ENCODE measurements around the gene ABTB1. TPM values are rescaled to one million over a fixed set of nuclear protein-coding genes. Genes with fewer than 3 reads are reported as not detected.

The ABTB1 gene
- total RNA-seq, 1 donor from 2014 or later: 11.8 TPM

DNA sequence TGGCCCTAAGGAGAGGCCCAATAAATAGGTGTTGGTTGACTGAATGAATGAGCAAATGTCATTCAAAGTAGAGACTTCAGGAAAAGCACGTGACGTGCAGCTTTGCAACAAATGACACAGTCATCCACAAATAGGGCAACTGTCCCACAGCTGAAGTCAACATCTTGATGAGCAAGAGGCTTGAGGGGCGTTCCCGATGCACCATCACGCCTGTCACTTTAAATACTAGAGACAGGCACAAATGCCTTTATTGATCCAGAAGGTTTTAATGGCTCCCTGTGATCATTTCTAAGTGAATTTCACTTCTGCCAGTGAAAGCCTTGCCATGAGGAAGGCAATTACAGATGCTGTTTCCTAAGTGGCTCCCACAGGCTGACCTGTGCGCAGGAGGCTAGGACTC, 43.6 kb downstream of the ABTB1 start:
- no peaks in the 10 kb centered on the region for H3K27me3 ChIP-seq (ENCODE audit: insufficient read depth, low read length)
- H3K79me2 ChIP-seq (ENCODE audit: insufficient read depth, low read length): no peaks in the 10 kb centered on the region
- no peak for FAIRE-seq

DNA sequence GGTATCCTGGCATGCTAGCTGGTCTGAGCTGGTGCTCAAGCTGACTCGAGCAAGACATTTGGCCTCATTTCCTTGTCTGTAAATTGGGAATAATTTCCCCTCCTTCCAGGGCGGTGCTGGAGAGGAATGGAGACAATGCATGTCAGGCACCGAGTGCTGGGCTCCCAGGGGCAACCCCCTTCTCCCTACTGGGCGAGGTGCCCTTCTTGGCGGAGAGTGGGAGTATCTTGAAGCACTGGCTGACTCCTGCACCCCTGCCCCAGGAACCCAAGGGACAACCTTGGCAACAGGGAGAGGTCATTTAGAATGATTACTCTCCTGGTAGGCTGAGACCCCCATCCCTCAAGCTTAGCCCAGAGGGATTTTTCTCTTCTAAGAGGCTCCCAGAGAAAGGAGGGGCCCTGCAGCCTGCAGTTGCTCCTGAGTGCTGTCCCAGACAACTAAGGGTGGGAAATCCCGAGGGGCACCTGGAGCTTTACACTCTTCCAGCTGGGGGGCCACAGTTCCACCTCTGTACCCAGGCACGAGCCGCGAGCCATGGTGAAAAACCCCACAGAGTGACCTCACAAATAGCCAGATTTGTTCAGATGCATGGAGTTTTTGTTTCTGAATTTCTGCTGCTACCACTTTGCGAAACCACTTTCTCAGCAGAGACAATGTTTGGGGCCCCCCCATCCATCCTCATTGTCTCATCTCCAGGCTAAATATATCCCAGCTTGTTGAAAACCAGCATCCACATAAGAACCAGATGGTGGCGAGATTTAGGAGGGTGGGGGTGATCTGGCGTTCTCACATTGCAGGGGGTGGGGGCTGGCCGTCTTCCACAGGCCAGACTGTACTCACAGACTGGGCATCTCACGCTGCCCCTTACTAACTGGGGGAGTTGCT, 44.8 kb downstream of the ABTB1 start:
- Histone ChIP-seq H3K27me3 (ENCODE audit: insufficient read depth, low read length) (no peaks in the 10 kb centered on the region), H3K4me2 (ENCODE audit: low read length) (no peak overlapping the region), H4K20me1 (ENCODE audit: insufficient read depth, low read length) (no peaks in the 10 kb centered on the region), H3K79me2 (ENCODE audit: insufficient read depth, low read length) (no peaks in the 10 kb centered on the region), H2AFZ (ENCODE audit: low read depth, low read length) (no peak overlapping the region), H3K4me3 (ENCODE audit: insufficient read depth, low read depth, low read length) (no peak overlapping the region), H3K9me3 (ENCODE audit: insufficient read depth, low read depth, low read length) (no peaks in the 10 kb centered on the region), H3K4me1 (ENCODE audit: insufficient read depth, low read length) (peaks cover 3% of the 10 kb centered on the region), H3K27ac (ENCODE audit: low read depth, low read length) (no peak overlapping the region), H3K9ac (ENCODE audit: low read length) (no peak overlapping the region), H3K36me3 (ENCODE audit: insufficient read depth, low read length) (no peaks in the 10 kb centered on the region)
- no peak for TF ChIP-seq EZH2 (IDR thresholded peaks at IDR 0.05; ENCODE audit: insufficient read depth, low read length)
- TF ChIP-seq, protein P1, sequence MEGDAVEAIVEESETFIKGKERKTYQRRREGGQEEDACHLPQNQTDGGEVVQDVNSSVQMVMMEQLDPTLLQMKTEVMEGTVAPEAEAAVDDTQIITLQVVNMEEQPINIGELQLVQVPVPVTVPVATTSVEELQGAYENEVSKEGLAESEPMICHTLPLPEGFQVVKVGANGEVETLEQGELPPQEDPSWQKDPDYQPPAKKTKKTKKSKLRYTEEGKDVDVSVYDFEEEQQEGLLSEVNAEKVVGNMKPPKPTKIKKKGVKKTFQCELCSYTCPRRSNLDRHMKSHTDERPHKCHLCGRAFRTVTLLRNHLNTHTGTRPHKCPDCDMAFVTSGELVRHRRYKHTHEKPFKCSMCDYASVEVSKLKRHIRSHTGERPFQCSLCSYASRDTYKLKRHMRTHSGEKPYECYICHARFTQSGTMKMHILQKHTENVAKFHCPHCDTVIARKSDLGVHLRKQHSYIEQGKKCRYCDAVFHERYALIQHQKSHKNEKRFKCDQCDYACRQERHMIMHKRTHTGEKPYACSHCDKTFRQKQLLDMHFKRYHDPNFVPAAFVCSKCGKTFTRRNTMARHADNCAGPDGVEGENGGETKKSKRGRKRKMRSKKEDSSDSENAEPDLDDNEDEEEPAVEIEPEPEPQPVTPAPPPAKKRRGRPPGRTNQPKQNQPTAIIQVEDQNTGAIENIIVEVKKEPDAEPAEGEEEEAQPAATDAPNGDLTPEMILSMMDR (IDR thresholded peaks at IDR 0.05; ENCODE audit: insufficient read depth, low read depth, low read length): no peak
- H3K36me3 Mint-ChIP-seq (ENCODE audit: low read depth, unreplicated experiment): peaks cover 19% of the 10 kb centered on the region
- no peaks in the 10 kb centered on the region for H3K9me3 Mint-ChIP-seq (ENCODE audit: unreplicated experiment)
- DNase-seq (ENCODE audit: low read depth): no peak
- no peak for FAIRE-seq
- no peak overlapping the region for H3K4me3 Mint-ChIP-seq (ENCODE audit: unreplicated experiment)
- H3K27ac Mint-ChIP-seq (ENCODE audit: unreplicated experiment): no peak overlapping the region
- H3K27me3 Mint-ChIP-seq (ENCODE audit: low read depth, unreplicated experiment): peaks cover 4% of the 10 kb centered on the region
- peaks cover 1% of the 10 kb centered on the region for H3K4me1 Mint-ChIP-seq (ENCODE audit: low read depth, unreplicated experiment)

More for the DNA sequence above, 43.6 kb downstream of the ABTB1 start:
- Mint-ChIP-seq H3K4me1 (ENCODE audit: low read depth, unreplicated experiment) (no peaks in the 10 kb centered on the region), H3K27ac (ENCODE audit: unreplicated experiment) (no peak overlapping the region), H3K4me3 (ENCODE audit: unreplicated experiment) (no peak overlapping the region), H3K9me3 (ENCODE audit: unreplicated experiment) (no peaks in the 10 kb centered on the region), H3K27me3 (ENCODE audit: low read depth, unreplicated experiment) (peaks cover 5% of the 10 kb centered on the region), H3K36me3 (ENCODE audit: low read depth, unreplicated experiment) (peaks cover 20% of the 10 kb centered on the region)
- Histone ChIP-seq H3K4me1 (ENCODE audit: insufficient read depth, low read length) (no peaks in the 10 kb centered on the region), H3K9me3 (ENCODE audit: insufficient read depth, low read depth, low read length) (no peaks in the 10 kb centered on the region), H3K36me3 (ENCODE audit: insufficient read depth, low read length) (no peaks in the 10 kb centered on the region), H4K20me1 (ENCODE audit: insufficient read depth, low read length) (no peaks in the 10 kb centered on the region), H3K4me3 (ENCODE audit: insufficient read depth, low read depth, low read length) (no peak overlapping the region), H2AFZ (ENCODE audit: low read depth, low read length) (no peak overlapping the region), H3K27ac (ENCODE audit: low read depth, low read length) (no peak overlapping the region), H3K4me2 (ENCODE audit: low read length) (no peak overlapping the region), H3K9ac (ENCODE audit: low read length) (no peak overlapping the region)
- TF ChIP-seq, protein P1 (IDR thresholded peaks at IDR 0.05; ENCODE audit: insufficient read depth, low read depth, low read length): no peak
- no peak for TF ChIP-seq EZH2 (IDR thresholded peaks at IDR 0.05; ENCODE audit: insufficient read depth, low read length)
- DNase-seq (ENCODE audit: low read depth): no peak
